K562 (cell line): ENCODE measurements around the gene LYST. TPM values are rescaled to one million over a fixed set of nuclear protein-coding genes. Genes with fewer than 3 reads are reported as not detected.

ENCODE experiments used
- ERF ChIP-seq: fragments of 450-650 bp; formaldehyde crosslinking; IDR thresholded peaks from 2 replicates; pipeline ENCODE4 v1.4.0; 2020; ENCODE audit warnings: mild to moderate bottlenecking, mixed read lengths
- NBN ChIP-seq: fragments of 450-650 bp; IDR thresholded peaks from 2 replicates; pipeline ENCODE4 v1.6.1; 2016; ENCODE audit warnings: low read depth, mild to moderate bottlenecking
- PHF8 ChIP-seq: fragments of 200-600 bp; sonication (generic); IDR thresholded peaks from 2 replicates; pipeline ENCODE4 v1.6.1; 2012; ENCODE audit warnings: mixed run types, mild to moderate bottlenecking, inconsistent platforms, low read length, moderate library complexity, borderline replicate concordance
- RFX1 ChIP-seq: fragments of 450-650 bp; IDR thresholded peaks from 2 replicates; pipeline ENCODE4 v1.6.1; 2016; ENCODE audit warnings: mild to moderate bottlenecking, moderate library complexity
- SRSF1 ChIP-seq: fragments of 200-400 bp; formaldehyde crosslinking; IDR thresholded peaks from 2 replicates; pipeline ENCODE4 v1.6.1; 2017; ENCODE audit warnings: mild to moderate bottlenecking, low read depth, low read length, moderate library complexity
- TBL1XR1 ChIP-seq, 2 experiments: IDR thresholded peaks; 2 replicates each; pipeline ENCODE4 v1.6.1; 2012; ENCODE audit warnings: improper control_type of control experiment in 2 of 2, low read length in 2 of 2, mild to moderate bottlenecking in 1 of 2
- polyA plus RNA-seq, 8 experiments: library from polyadenylated mRNA; depleted of rRNA in 4 of 8; stranded (reverse) in 5 of 8; unstranded in 3 of 8; fragments of >200 nt; fragmentation: Nextera tagmentation in 2 of 8; fragmentation: Illumina TruSeq in 1 of 8; extraction: Ambion mirVana in 2 of 8; extraction: Trizol in 1 of 8; gene quantifications; 2 replicates each; pipeline versions ENCODE4 v1.2.1 to v1.2.3, GENCODE V29; 2011 to 2014; ENCODE audit warnings: inconsistent platforms in 1 of 8, missing spikeins in 1 of 8
- total RNA-seq, 7 experiments: library from RNA; depleted of rRNA in 6 of 7; stranded (reverse); fragments of >200 nt in 6 of 7; fragmentation: Illumina TruSeq in 2 of 7; extraction: Trizol in 2 of 7; gene quantifications; 2 replicates each; pipeline versions ENCODE4 v1.2.1 to v1.2.3, GENCODE V29; 2011 to 2021; ENCODE audit warnings: low replicate concordance in 1 of 7
- TF ChIP-seq, protein P1 (sequence below): fragments of 200-600 bp; sonication (generic); IDR thresholded peaks from one replicate; pipeline ENCODE4 v1.6.1; 2012; ENCODE audit warnings: mild to moderate bottlenecking, low read depth, low read length, inconsistent platforms
- TF ChIP-seq, protein P2 (sequence below): sonication (generic); formaldehyde crosslinking; IDR thresholded peaks from 2 replicates; pipeline ENCODE4 v1.8.0; 2022; ENCODE audit warnings: missing genetic modification reagents, mild to moderate bottlenecking, borderline replicate concordance
- TF ChIP-seq, protein P3 (sequence below): IDR thresholded peaks from 3 replicates; pipeline ENCODE4 v1.6.1; 2011; ENCODE audit warnings: borderline replicate concordance, mild to moderate bottlenecking, moderate library complexity; ENCODE audit not compliant: insufficient read length; ENCODE audit errors: extremely low read depth

LYST gene
- total and polyA plus RNA-seq, 9 of the 15 experiments (the other 6 are each of a cell fraction or from before 2014, with no cell fraction given) = 0.73 to 2.4 (median 1.4) TPM

DNA sequence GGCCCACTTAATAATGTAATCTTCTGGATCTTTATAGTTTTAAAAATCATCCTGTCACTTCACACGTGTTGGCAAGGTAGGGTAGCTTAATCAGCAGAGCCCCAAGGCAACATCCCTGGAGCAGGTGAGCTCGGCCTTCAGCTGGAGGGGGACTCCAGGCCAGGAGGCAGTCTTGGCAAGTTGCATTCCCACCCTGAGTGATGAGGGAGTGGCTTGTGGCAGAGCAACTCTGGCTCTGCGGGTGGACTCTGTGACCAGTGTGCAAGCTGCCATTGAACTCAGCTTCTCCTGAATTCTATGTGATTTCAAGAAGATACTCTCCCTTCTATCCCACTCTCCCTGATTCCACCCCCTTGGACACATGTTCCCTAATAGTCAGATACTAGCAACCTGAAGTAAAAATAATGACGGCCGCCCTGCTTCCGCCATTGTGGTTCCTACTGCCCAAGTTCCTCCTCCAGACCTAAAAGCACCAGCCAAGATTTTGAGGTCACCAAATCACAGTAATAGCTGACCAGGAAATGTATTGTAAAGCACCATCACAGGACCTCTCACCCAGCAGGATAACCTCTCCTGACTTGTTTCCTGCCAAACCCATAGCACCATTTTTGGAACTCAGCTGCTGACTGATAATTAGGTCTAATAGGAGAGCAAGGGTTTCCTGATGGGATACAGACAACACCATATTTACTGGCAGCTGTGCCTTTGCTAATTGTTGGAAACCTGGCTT is 11.5 kb upstream of the LYST start (continued):
- TF ChIP-seq PHF8 (no peak), TBL1XR1 (IDR thresholded peaks at IDR 0.05; ENCODE audit: low read length in 2 of 2) (no peak), RFX1 (no peak), ERF (no peak), NBN (no peak), SRSF1 (no peak)
- TF ChIP-seq, protein P1, sequence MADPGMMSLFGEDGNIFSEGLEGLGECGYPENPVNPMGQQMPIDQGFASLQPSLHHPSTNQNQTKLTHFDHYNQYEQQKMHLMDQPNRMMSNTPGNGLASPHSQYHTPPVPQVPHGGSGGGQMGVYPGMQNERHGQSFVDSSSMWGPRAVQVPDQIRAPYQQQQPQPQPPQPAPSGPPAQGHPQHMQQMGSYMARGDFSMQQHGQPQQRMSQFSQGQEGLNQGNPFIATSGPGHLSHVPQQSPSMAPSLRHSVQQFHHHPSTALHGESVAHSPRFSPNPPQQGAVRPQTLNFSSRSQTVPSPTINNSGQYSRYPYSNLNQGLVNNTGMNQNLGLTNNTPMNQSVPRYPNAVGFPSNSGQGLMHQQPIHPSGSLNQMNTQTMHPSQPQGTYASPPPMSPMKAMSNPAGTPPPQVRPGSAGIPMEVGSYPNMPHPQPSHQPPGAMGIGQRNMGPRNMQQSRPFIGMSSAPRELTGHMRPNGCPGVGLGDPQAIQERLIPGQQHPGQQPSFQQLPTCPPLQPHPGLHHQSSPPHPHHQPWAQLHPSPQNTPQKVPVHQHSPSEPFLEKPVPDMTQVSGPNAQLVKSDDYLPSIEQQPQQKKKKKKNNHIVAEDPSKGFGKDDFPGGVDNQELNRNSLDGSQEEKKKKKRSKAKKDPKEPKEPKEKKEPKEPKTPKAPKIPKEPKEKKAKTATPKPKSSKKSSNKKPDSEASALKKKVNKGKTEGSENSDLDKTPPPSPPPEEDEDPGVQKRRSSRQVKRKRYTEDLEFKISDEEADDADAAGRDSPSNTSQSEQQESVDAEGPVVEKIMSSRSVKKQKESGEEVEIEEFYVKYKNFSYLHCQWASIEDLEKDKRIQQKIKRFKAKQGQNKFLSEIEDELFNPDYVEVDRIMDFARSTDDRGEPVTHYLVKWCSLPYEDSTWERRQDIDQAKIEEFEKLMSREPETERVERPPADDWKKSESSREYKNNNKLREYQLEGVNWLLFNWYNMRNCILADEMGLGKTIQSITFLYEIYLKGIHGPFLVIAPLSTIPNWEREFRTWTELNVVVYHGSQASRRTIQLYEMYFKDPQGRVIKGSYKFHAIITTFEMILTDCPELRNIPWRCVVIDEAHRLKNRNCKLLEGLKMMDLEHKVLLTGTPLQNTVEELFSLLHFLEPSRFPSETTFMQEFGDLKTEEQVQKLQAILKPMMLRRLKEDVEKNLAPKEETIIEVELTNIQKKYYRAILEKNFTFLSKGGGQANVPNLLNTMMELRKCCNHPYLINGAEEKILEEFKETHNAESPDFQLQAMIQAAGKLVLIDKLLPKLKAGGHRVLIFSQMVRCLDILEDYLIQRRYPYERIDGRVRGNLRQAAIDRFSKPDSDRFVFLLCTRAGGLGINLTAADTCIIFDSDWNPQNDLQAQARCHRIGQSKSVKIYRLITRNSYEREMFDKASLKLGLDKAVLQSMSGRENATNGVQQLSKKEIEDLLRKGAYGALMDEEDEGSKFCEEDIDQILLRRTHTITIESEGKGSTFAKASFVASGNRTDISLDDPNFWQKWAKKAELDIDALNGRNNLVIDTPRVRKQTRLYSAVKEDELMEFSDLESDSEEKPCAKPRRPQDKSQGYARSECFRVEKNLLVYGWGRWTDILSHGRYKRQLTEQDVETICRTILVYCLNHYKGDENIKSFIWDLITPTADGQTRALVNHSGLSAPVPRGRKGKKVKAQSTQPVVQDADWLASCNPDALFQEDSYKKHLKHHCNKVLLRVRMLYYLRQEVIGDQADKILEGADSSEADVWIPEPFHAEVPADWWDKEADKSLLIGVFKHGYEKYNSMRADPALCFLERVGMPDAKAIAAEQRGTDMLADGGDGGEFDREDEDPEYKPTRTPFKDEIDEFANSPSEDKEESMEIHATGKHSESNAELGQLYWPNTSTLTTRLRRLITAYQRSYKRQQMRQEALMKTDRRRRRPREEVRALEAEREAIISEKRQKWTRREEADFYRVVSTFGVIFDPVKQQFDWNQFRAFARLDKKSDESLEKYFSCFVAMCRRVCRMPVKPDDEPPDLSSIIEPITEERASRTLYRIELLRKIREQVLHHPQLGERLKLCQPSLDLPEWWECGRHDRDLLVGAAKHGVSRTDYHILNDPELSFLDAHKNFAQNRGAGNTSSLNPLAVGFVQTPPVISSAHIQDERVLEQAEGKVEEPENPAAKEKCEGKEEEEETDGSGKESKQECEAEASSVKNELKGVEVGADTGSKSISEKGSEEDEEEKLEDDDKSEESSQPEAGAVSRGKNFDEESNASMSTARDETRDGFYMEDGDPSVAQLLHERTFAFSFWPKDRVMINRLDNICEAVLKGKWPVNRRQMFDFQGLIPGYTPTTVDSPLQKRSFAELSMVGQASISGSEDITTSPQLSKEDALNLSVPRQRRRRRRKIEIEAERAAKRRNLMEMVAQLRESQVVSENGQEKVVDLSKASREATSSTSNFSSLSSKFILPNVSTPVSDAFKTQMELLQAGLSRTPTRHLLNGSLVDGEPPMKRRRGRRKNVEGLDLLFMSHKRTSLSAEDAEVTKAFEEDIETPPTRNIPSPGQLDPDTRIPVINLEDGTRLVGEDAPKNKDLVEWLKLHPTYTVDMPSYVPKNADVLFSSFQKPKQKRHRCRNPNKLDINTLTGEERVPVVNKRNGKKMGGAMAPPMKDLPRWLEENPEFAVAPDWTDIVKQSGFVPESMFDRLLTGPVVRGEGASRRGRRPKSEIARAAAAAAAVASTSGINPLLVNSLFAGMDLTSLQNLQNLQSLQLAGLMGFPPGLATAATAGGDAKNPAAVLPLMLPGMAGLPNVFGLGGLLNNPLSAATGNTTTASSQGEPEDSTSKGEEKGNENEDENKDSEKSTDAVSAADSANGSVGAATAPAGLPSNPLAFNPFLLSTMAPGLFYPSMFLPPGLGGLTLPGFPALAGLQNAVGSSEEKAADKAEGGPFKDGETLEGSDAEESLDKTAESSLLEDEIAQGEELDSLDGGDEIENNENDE = no peak
- TF ChIP-seq, protein P2, sequence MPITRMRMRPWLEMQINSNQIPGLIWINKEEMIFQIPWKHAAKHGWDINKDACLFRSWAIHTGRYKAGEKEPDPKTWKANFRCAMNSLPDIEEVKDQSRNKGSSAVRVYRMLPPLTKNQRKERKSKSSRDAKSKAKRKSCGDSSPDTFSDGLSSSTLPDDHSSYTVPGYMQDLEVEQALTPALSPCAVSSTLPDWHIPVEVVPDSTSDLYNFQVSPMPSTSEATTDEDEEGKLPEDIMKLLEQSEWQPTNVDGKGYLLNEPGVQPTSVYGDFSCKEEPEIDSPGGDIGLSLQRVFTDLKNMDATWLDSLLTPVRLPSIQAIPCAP = no peak
- TF ChIP-seq, protein P3, sequence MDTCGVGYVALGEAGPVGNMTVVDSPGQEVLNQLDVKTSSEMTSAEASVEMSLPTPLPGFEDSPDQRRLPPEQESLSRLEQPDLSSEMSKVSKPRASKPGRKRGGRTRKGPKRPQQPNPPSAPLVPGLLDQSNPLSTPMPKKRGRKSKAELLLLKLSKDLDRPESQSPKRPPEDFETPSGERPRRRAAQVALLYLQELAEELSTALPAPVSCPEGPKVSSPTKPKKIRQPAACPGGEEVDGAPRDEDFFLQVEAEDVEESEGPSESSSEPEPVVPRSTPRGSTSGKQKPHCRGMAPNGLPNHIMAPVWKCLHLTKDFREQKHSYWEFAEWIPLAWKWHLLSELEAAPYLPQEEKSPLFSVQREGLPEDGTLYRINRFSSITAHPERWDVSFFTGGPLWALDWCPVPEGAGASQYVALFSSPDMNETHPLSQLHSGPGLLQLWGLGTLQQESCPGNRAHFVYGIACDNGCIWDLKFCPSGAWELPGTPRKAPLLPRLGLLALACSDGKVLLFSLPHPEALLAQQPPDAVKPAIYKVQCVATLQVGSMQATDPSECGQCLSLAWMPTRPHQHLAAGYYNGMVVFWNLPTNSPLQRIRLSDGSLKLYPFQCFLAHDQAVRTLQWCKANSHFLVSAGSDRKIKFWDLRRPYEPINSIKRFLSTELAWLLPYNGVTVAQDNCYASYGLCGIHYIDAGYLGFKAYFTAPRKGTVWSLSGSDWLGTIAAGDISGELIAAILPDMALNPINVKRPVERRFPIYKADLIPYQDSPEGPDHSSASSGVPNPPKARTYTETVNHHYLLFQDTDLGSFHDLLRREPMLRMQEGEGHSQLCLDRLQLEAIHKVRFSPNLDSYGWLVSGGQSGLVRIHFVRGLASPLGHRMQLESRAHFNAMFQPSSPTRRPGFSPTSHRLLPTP = no peak
- TF ChIP-seq, all 486 proteins: peak for 0
